ENCODE results near the gene OR5K3. TPM values are rescaled to one million over a fixed set of nuclear protein-coding genes. Genes with fewer than 3 reads are reported as not detected.

Gene OR5K3
- not detected for total RNA-seq

DNA sequence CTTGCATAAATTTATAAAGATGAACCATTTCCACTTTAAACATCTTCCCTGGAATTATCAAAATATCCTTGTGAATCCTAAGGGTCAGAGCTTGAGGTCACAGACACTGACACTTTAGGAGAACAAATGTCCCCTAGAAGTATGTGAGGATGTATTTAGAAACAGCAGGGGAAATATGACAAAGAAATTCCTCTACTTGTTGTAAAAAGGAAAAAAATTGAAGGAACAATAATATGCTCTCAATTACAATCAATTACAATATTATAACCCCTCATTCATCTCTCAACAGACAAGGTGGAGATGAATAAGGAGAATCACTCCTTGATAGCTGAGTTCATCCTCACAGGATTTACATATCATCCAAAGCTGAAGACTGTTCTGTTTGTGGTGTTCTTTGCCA lies at the start of gene OR5K3:
Gene OR5K3, plus strand, starts transcription at position 301 of the 400 bp plus-strand sequence. Its CDS starts 0 bp downstream, at position 301.

DNA sequence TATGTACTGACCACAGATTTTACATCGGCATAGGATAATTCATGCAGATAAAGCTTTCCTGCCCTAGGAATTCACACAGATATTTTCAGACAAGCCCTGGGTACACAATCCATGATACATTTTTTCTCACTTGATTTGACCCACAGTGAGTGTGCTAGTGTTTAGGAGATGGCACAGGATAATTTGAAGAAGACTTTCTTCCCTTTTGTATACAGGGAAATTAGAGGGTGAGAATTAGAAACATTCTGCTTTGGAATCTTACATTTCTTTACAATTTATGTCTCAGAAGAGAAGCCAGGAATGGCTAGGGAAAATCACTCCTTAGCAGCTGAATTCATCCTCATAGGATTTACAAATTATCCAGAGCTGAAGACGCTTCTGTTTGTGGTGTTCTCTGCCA lies 36.9 kb upstream of the OR5K3 start, which contains the start of gene OR5K4:
Gene OR5K4, plus strand, starts transcription at position 301 of the 400 bp plus-strand sequence. Its CDS starts 0 bp downstream, at position 301.

Other genes starting within 250 kb of the OR5K3 start
- gene OR5H14, start 243.2 kb upstream of the OR5K3 start, total RNA-seq = not detected
- gene OR5H15, start 224.0 kb upstream of the OR5K3 start, total RNA-seq = not detected
- gene OR5H6, start 126.4 kb upstream of the OR5K3 start, total RNA-seq = not detected
- not detected for gene OR5H2, start 108.2 kb upstream of the OR5K3 start, total RNA-seq
- not detected for gene OR5K4, start 36.8 kb upstream of the OR5K3 start, total RNA-seq
- gene OR5K1, start 72.5 kb downstream of the OR5K3 start, total RNA-seq = not detected
- not detected for gene OR5K2, start 107.0 kb downstream of the OR5K3 start, total RNA-seq
- gene CLDND1, start 132.2 kb downstream of the OR5K3 start, total RNA-seq = 132 TPM
- not detected for gene GPR15, start 141.3 kb downstream of the OR5K3 start, total RNA-seq
- gene CPOX, start 202.9 kb downstream of the OR5K3 start, total RNA-seq = 22.5 TPM